ENCODE measurements around the gene CAPG. TPM values are rescaled to one million over a fixed set of nuclear protein-coding genes. Genes with fewer than 3 reads are reported as not detected.

CAPG gene
- total and polyA plus RNA-seq, 10 of the 15 experiments (the other 5 are each of a cell fraction or from before 2014, with no cell fraction given): 26.3 to 192 (median 100) TPM

- intact Hi-C loops (cut with micrococcal nuclease; ENCODE audit: unreplicated experiment): no loop called here
- Histone ChIP-seq H3K9ac (ENCODE audit: control insufficient read depth, insufficient read depth, low read length) (no peak overlapping the region), H3K4me3 (no peak overlapping the region), H3K4me1 (ENCODE audit: control insufficient read depth, insufficient read depth, low read length) (peaks cover 8% of the 10 kb centered on the region; the same call in 1 of the 2 replicates), H3K4me2 (ENCODE audit: control insufficient read depth, insufficient read depth) (no peak overlapping the region), H3K36me3 (ENCODE audit: control insufficient read depth in 2 of 2, insufficient read depth in 2 of 2, low read length in 1 of 2) (no peaks in the 10 kb centered on the region), H2AFZ (ENCODE audit: control insufficient read depth, low read depth, low read length) (no peak overlapping the region), H3K9me3 (replicated peaks; ENCODE audit: control insufficient read depth, insufficient read depth, low read length) (no peaks in the 10 kb centered on the region), H3K27ac (ENCODE audit: control insufficient read depth, insufficient read depth) (no peak overlapping the region), H3K27me3 (replicated peaks in 1 of 2; ENCODE audit: control insufficient read depth in 2 of 2, insufficient read depth in 2 of 2, low read length in 1 of 2) (no peaks in the 10 kb centered on the region), H4K20me1 (ENCODE audit: control insufficient read depth, insufficient read depth) (no peaks in the 10 kb centered on the region), H3K79me2 (ENCODE audit: control insufficient read depth, insufficient read depth, low read length) (no peaks in the 10 kb centered on the region)
- ATAC-seq (no peak), FAIRE-seq (no peak), DNase-seq (ENCODE audit: low read depth, low spot score) (no peak)
- CTCF ChIA-PET: no interaction called here
- no peak for TF ChIP-seq RCOR1 (conservative IDR thresholded peaks at IDR 0.05; ENCODE audit: low read depth, low read length)
- TF ChIP-seq BCL11A (IDR thresholded peaks at IDR 0.05; ENCODE audit: low read depth, low read length): no peak
- no peak for TF ChIP-seq SRF (IDR thresholded peaks at IDR 0.05; ENCODE audit: low read depth in 2 of 2, low read length in 2 of 2)
- no peak for TF ChIP-seq EP300 (IDR thresholded peaks at IDR 0.05; ENCODE audit: borderline replicate concordance in 1 of 2, control insufficient read depth in 1 of 2, low read depth in 2 of 2, low read length in 2 of 2)
- TF ChIP-seq RAD51 (IDR thresholded peaks at IDR 0.05): no peak
- no peak for TF ChIP-seq NFYA (IDR thresholded peaks at IDR 0.05; ENCODE audit: borderline replicate concordance, low read depth, low read length)
- TF ChIP-seq POLR2AphosphoS2 (IDR thresholded peaks at IDR 0.05; ENCODE audit: low read depth, low read length): no peak
- no peak for TF ChIP-seq CEBPB (IDR thresholded peaks at IDR 0.05; ENCODE audit: borderline replicate concordance in 1 of 2, low read depth in 2 of 2, low read length in 2 of 2)
- TF ChIP-seq, protein P1, sequence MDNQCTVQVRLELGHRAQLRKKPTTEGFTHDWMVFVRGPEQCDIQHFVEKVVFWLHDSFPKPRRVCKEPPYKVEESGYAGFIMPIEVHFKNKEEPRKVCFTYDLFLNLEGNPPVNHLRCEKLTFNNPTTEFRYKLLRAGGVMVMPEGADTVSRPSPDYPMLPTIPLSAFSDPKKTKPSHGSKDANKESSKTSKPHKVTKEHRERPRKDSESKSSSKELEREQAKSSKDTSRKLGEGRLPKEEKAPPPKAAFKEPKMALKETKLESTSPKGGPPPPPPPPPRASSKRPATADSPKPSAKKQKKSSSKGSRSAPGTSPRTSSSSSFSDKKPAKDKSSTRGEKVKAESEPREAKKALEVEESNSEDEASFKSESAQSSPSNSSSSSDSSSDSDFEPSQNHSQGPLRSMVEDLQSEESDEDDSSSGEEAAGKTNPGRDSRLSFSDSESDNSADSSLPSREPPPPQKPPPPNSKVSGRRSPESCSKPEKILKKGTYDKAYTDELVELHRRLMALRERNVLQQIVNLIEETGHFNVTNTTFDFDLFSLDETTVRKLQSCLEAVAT (IDR thresholded peaks at IDR 0.05): no peak
- TF ChIP-seq ZSCAN29 (IDR thresholded peaks at IDR 0.05): no peak
- TF ChIP-seq MTA3 (IDR thresholded peaks at IDR 0.05; ENCODE audit: borderline replicate concordance, low read length): no peak
- TF ChIP-seq DPF2 (IDR thresholded peaks at IDR 0.05): no peak
- TF ChIP-seq PML (IDR thresholded peaks at IDR 0.05; ENCODE audit: low read length): no peak
- TF ChIP-seq, protein P2, sequence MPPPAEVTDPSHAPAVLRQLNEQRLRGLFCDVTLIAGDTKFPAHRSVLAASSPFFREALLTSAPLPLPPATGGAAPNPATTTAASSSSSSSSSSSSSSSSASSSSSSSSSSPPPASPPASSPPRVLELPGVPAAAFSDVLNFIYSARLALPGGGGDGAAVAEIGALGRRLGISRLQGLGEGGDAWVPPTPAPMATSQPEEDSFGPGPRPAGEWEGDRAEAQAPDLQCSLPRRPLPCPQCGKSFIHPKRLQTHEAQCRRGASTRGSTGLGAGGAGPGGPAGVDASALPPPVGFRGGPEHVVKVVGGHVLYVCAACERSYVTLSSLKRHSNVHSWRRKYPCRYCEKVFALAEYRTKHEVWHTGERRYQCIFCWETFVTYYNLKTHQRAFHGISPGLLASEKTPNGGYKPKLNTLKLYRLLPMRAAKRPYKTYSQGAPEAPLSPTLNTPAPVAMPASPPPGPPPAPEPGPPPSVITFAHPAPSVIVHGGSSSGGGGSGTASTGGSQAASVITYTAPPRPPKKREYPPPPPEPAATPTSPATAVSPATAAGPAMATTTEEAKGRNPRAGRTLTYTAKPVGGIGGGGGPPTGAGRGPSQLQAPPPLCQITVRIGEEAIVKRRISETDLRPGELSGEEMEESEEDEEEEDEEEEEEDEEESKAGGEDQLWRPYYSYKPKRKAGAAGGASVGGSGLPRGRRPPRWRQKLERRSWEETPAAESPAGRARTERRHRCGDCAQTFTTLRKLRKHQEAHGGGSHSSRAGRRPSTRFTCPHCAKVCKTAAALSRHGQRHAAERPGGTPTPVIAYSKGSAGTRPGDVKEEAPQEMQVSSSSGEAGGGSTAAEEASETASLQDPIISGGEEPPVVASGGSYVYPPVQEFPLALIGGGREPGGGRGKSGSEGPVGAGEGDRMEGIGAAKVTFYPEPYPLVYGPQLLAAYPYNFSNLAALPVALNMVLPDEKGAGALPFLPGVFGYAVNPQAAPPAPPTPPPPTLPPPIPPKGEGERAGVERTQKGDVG (CRISPR knock-in tag; IDR thresholded peaks at IDR 0.05): no peak
- TF ChIP-seq, protein P3, sequence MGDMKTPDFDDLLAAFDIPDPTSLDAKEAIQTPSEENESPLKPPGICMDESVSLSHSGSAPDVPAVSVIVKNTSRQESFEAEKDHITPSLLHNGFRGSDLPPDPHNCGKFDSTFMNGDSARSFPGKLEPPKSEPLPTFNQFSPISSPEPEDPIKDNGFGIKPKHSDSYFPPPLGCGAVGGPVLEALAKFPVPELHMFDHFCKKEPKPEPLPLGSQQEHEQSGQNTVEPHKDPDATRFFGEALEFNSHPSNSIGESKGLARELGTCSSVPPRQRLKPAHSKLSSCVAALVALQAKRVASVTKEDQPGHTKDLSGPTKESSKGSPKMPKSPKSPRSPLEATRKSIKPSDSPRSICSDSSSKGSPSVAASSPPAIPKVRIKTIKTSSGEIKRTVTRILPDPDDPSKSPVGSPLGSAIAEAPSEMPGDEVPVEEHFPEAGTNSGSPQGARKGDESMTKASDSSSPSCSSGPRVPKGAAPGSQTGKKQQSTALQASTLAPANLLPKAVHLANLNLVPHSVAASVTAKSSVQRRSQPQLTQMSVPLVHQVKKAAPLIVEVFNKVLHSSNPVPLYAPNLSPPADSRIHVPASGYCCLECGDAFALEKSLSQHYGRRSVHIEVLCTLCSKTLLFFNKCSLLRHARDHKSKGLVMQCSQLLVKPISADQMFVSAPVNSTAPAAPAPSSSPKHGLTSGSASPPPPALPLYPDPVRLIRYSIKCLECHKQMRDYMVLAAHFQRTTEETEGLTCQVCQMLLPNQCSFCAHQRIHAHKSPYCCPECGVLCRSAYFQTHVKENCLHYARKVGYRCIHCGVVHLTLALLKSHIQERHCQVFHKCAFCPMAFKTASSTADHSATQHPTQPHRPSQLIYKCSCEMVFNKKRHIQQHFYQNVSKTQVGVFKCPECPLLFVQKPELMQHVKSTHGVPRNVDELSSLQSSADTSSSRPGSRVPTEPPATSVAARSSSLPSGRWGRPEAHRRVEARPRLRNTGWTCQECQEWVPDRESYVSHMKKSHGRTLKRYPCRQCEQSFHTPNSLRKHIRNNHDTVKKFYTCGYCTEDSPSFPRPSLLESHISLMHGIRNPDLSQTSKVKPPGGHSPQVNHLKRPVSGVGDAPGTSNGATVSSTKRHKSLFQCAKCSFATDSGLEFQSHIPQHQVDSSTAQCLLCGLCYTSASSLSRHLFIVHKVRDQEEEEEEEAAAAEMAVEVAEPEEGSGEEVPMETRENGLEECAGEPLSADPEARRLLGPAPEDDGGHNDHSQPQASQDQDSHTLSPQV (IDR thresholded peaks at IDR 0.05): no peak
- TF ChIP-seq FOXK2 (IDR thresholded peaks at IDR 0.05): no peak
- TF ChIP-seq RELA (IDR thresholded peaks at IDR 0.05; ENCODE audit: borderline replicate concordance, partially characterized antibody): no peak
- no peak for TF ChIP-seq KDM1A (IDR thresholded peaks at IDR 0.05; ENCODE audit: borderline replicate concordance)
- in situ Hi-C loops (cut with MboI): no loop called here
- 92% methylated on average over 4 of the region's 8 CpGs for WGBS (ENCODE audit: insufficient coverage, insufficient replicate concordance, low lambda C conversion rate, missing lambda C conversion rate)
- SMC1A ChIA-PET (ENCODE audit: uncharacterized antibody, unreplicated experiment): no interaction called here
- RAD21 ChIA-PET (ENCODE audit: unreplicated experiment): no interaction called here
- POLR2A ChIA-PET: no interaction called here
- BruUV-seq (replicated peaks): no TSS peak
Measured at GRCh38 chr2:85434696-85435095, 24.5 kb upstream of the CAPG start.
